DOHH2 (cell line): ENCODE measurements around the gene FOXI1.

Experiments
- CTCF ChIP-seq: fragments of 200-600 bp; sonication (generic); IDR thresholded peaks from one replicate; pipeline ENCODE4 v1.5.1; 2014; ENCODE audit warnings: antibody characterized with exemption, mild to moderate bottlenecking, low read depth, low read length; ENCODE audit not compliant: poor library complexity, severe bottlenecking
- EZH2phosphoT487 ChIP-seq: fragments of 200-600 bp; sonication (generic); IDR thresholded peaks from 2 replicates; pipeline ENCODE4 v1.6.1; 2017; ENCODE audit warnings: borderline replicate concordance, mild to moderate bottlenecking, antibody characterized with exemption, low read length, moderate library complexity, mixed read lengths

GRCh38 chr5:170112876-170113521 is 7.3 kb downstream of the FOXI1 start:
- TF ChIP-seq CTCF (no peak), EZH2phosphoT487 (no peak)
